HEK293 (cell line): ENCODE results near the gene TTC23.

Experiments
- CTCF ChIA-PET: fragments of 350-600 bp; formaldehyde crosslinking; extraction: SDS; loops from one replicate; lab custom pipeline; 2021; ENCODE audit warnings: antibody characterized with exemption; lab: Yijun Ruan, JAX
- POLR2A ChIA-PET: fragments of 300-600 bp; formaldehyde crosslinking; extraction: SDS; loops from one replicate; lab custom pipeline; 2020; ENCODE audit warnings: antibody characterized with exemption, inconsistent platforms; lab: Yijun Ruan, JAX
- H3K27ac ChIP-seq: fragments of 200-500 bp; sonication (Bioruptor generic); 2 replicates; pipeline ENCODE4 v1.5.1; 2014; ENCODE audit warnings: low read depth, low read length, control low read depth, inconsistent platforms; ENCODE audit errors: extremely low read depth
- H3K36me3 ChIP-seq, 2 experiments: fragments of 200-500 bp in 1 of 2; sonication (Bioruptor generic) in 1 of 2; 1 replicate in 1 of 2; 2 replicates in 1 of 2; pipeline ENCODE4 v1.5.1; 2014 to 2017; ENCODE audit warnings: inconsistent platforms in 2 of 2, low read length in 2 of 2; ENCODE audit not compliant: control insufficient read depth in 2 of 2, insufficient read depth in 1 of 2
- H3K4me1 ChIP-seq: fragments of 200-500 bp; sonication (Bioruptor generic); 2 replicates; pipeline ENCODE4 v1.5.1; 2014; ENCODE audit warnings: mild to moderate bottlenecking, low read length, inconsistent platforms; ENCODE audit not compliant: control insufficient read depth, insufficient read depth
- H3K4me3 ChIP-seq: 2 replicates; pipeline ENCODE4 v1.5.1; 2011; ENCODE audit warnings: low read depth, mild to moderate bottlenecking, control low read depth, low read length, moderate library complexity
- H3K9me3 ChIP-seq: fragments of 200-500 bp; sonication (Bioruptor generic); 2 replicates; pipeline ENCODE4 v1.5.1; 2014; ENCODE audit warnings: low read depth, low read length, inconsistent platforms; ENCODE audit not compliant: control insufficient read depth, insufficient read depth
- GFI1B ChIP-seq: fragments of 450-650 bp; formaldehyde crosslinking; IDR thresholded peaks from 2 replicates; pipeline ENCODE4 v1.5.1; 2016; ENCODE audit warnings: missing biosample characterization, missing genetic modification characterization
- HOXD13 ChIP-seq: sonication (generic); formaldehyde crosslinking; IDR thresholded peaks from 2 replicates; pipeline ENCODE4 v1.8.0; 2022; ENCODE audit warnings: missing genetic modification reagents, borderline replicate concordance
- KLF16 ChIP-seq: fragments of 450-650 bp; formaldehyde crosslinking; IDR thresholded peaks from 2 replicates; pipeline ENCODE4 v1.5.1; 2017; ENCODE audit warnings: missing biosample characterization, missing genetic modification characterization
- KLF7 ChIP-seq: fragments of 450-650 bp; formaldehyde crosslinking; IDR thresholded peaks from 2 replicates; pipeline ENCODE4 v1.5.1; 2016; ENCODE audit warnings: missing biosample characterization, missing genetic modification characterization, borderline replicate concordance
- MZF1 ChIP-seq: fragments of 450-650 bp; formaldehyde crosslinking; IDR thresholded peaks from 2 replicates; pipeline ENCODE4 v1.5.1; 2017; ENCODE audit warnings: missing biosample characterization, missing genetic modification characterization, borderline replicate concordance
- OVOL3 ChIP-seq: fragments of 450-650 bp; formaldehyde crosslinking; IDR thresholded peaks from 2 replicates; pipeline ENCODE4 v1.5.1; 2016; ENCODE audit warnings: missing biosample characterization, missing genetic modification characterization
- RBAK ChIP-seq: fragments of 450-650 bp; formaldehyde crosslinking; IDR thresholded peaks from 2 replicates; pipeline ENCODE4 v1.5.1; 2016; ENCODE audit warnings: missing biosample characterization, missing genetic modification characterization
- TCF7L2 ChIP-seq: IDR thresholded peaks from 2 replicates; pipeline ENCODE4 v1.6.1; 2011; ENCODE audit warnings: low read depth, mild to moderate bottlenecking, inconsistent platforms, low read length, moderate library complexity, borderline replicate concordance
- ZBTB48 ChIP-seq: fragments of 450-650 bp; formaldehyde crosslinking; IDR thresholded peaks from 2 replicates; pipeline ENCODE4 v1.5.1; 2016; ENCODE audit warnings: missing biosample characterization, missing genetic modification characterization
- ZNF10 ChIP-seq: fragments of 450-650 bp; formaldehyde crosslinking; IDR thresholded peaks from 2 replicates; pipeline ENCODE4 v1.5.1; 2017; ENCODE audit warnings: missing biosample characterization, missing genetic modification characterization
- ZNF114 ChIP-seq: fragments of 450-650 bp; formaldehyde crosslinking; IDR thresholded peaks from 2 replicates; pipeline ENCODE4 v1.5.0; 2017; ENCODE audit warnings: missing biosample characterization, missing genetic modification characterization
- ZNF132 ChIP-seq: fragments of 450-650 bp; formaldehyde crosslinking; IDR thresholded peaks from 2 replicates; pipeline ENCODE4 v1.5.1; 2017; ENCODE audit warnings: missing biosample characterization, missing genetic modification characterization, borderline replicate concordance
- ZNF138 ChIP-seq: fragments of 450-650 bp; formaldehyde crosslinking; IDR thresholded peaks from 2 replicates; pipeline ENCODE4 v1.5.1; 2016; ENCODE audit warnings: missing biosample characterization, missing genetic modification characterization, borderline replicate concordance
- ZNF140 ChIP-seq: fragments of 450-650 bp; formaldehyde crosslinking; IDR thresholded peaks from 2 replicates; pipeline ENCODE4 v1.5.1; 2016; ENCODE audit warnings: missing biosample characterization, missing genetic modification characterization
- ZNF169 ChIP-seq: fragments of 450-650 bp; formaldehyde crosslinking; IDR thresholded peaks from 2 replicates; pipeline ENCODE4 v1.5.1; 2016; ENCODE audit warnings: missing biosample characterization, missing genetic modification characterization
- ZNF23 ChIP-seq: fragments of 450-650 bp; formaldehyde crosslinking; IDR thresholded peaks from 2 replicates; pipeline ENCODE4 v1.5.1; 2016; ENCODE audit warnings: missing biosample characterization, missing genetic modification characterization, borderline replicate concordance
- ZNF274 ChIP-seq, 2 experiments: fragments of 200-500 bp in 1 of 2; fragments of 450-650 bp in 1 of 2; sonication (Bioruptor generic) in 1 of 2; formaldehyde crosslinking in 1 of 2; IDR thresholded peaks; 2 replicates each; pipeline versions ENCODE4 v1.5.1 to v1.6.1; 2014 to 2016; ENCODE audit warnings: borderline replicate concordance in 1 of 2, inconsistent platforms in 1 of 2, low read length in 1 of 2, missing biosample characterization in 1 of 2, missing genetic modification characterization in 1 of 2
- ZNF350 ChIP-seq: fragments of 450-650 bp; formaldehyde crosslinking; IDR thresholded peaks from 2 replicates; pipeline ENCODE4 v1.5.0; 2017; ENCODE audit warnings: missing biosample characterization, mild to moderate bottlenecking, missing genetic modification characterization
- ZNF391 ChIP-seq: fragments of 450-650 bp; formaldehyde crosslinking; IDR thresholded peaks from 2 replicates; pipeline ENCODE4 v1.5.1; 2016; ENCODE audit warnings: low read depth, missing biosample characterization, missing genetic modification characterization, borderline replicate concordance
- ZNF416 ChIP-seq: fragments of 450-650 bp; formaldehyde crosslinking; IDR thresholded peaks from 2 replicates; pipeline ENCODE4 v1.5.1; 2016; ENCODE audit warnings: missing biosample characterization, missing genetic modification characterization
- ZNF521 ChIP-seq: fragments of 450-650 bp; formaldehyde crosslinking; IDR thresholded peaks from 2 replicates; pipeline ENCODE4 v1.5.1; 2017; ENCODE audit warnings: missing biosample characterization, mild to moderate bottlenecking, missing genetic modification characterization
- ZNF600 ChIP-seq: fragments of 450-650 bp; formaldehyde crosslinking; IDR thresholded peaks from 2 replicates; pipeline ENCODE4 v1.5.1; 2016; ENCODE audit warnings: missing biosample characterization, missing genetic modification characterization
- ZNF610 ChIP-seq: fragments of 450-650 bp; formaldehyde crosslinking; IDR thresholded peaks from 2 replicates; pipeline ENCODE4 v1.5.1; 2016; ENCODE audit warnings: missing biosample characterization, missing genetic modification characterization, borderline replicate concordance
- ZNF621 ChIP-seq: fragments of 450-650 bp; formaldehyde crosslinking; IDR thresholded peaks from 2 replicates; pipeline ENCODE4 v1.5.1; 2017; ENCODE audit warnings: missing biosample characterization, missing genetic modification characterization
- ZNF658 ChIP-seq: fragments of 450-650 bp; formaldehyde crosslinking; IDR thresholded peaks from 2 replicates; pipeline ENCODE4; 2016; ENCODE audit warnings: missing biosample characterization, missing genetic modification characterization
- ZNF660 ChIP-seq: fragments of 450-650 bp; IDR thresholded peaks from 2 replicates; pipeline ENCODE4 v1.5.1; 2018; ENCODE audit warnings: missing biosample characterization, mild to moderate bottlenecking, missing genetic modification characterization
- TF ChIP-seq, protein P1 (sequence below): fragments of 450-650 bp; formaldehyde crosslinking; optimal IDR thresholded peaks from 2 replicates; pipeline ENCODE3; 2016; ENCODE audit warnings: missing biosample characterization, mild to moderate bottlenecking, missing genetic modification characterization
- TF ChIP-seq, protein P2 (sequence below): fragments of 450-650 bp; formaldehyde crosslinking; IDR thresholded peaks from 2 replicates; pipeline ENCODE4 v1.5.1; 2016; ENCODE audit warnings: missing biosample characterization, missing genetic modification characterization
- TF ChIP-seq, protein P3 (sequence below): fragments of 450-650 bp; IDR thresholded peaks from 2 replicates; pipeline ENCODE4 v1.5.1; 2018; ENCODE audit warnings: missing biosample characterization, missing genetic modification characterization

The TTC23 gene

DNA sequence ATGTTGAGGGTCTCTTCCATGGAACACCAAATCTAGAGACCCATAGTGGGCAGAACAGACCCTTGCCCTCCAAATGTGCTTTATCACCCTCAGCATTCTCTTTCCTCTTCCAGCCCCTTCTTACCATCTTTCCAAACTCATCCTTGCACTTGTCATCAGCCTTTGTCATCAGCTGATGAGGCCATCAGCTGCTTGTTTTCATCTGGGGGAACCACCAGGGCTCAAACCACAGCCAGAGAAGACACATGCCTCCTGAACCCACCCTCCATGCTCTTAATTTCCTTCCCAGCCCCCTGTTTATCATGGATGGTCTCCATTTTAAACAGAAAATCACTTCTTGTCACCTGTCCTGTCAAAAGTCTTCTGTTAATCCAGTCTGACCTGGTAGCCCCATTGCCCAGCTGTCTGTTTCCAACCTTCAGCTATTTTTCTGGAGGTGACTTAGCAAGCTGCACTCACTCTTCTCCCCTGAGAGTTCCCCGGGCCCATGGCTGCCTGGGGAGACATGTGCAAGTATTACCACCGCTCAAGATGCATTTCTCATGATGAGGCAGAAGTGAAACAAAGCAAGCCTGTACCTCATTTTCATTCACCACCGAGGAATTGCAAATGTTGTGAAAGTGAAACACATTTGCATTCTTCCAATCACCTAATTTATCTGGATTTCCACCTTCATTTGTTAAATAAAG, 159.2 kb downstream of the TTC23 start:
- ChIA-PET CTCF (interaction anchor here (1.5 to 2.0 kb wide), 2 partner anchors 11 to 123 kb away, joined by 5 to 6 read pairs; no protein-coding TSS in a partner anchor), POLR2A (interaction anchor here (0.6 kb wide), 1 partner anchor 476 kb away, joined by 3 read pairs; the partner anchor contains the start of gene MEF2A)
- Histone ChIP-seq H3K36me3 (no peaks in the 10 kb centered on the region), H3K9me3 (no peaks in the 10 kb centered on the region)
- TF ChIP-seq KLF16 (tag by site-specific recombination) (no peak), HOXD13 (CRISPR knock-in tag) (no peak), RBAK (tag by site-specific recombination) (no peak), ZBTB48 (tag by site-specific recombination) (no peak), ZNF132 (tag by site-specific recombination) (no peak), ZNF660 (tag by site-specific recombination) (no peak), ZNF274 (IDR thresholded peaks at IDR 0.05; ENCODE audit: low read length) (no peak), ZNF274 (tag by site-specific recombination; IDR thresholded peaks at IDR 0.05; ENCODE audit: borderline replicate concordance) (no peak), ZNF350 (tag by site-specific recombination) (no peak), MZF1 (tag by site-specific recombination) (no peak), TCF7L2 (no peak), ZNF140 (no peak), OVOL3 (tag by site-specific recombination) (no peak), ZNF391 (tag by site-specific recombination) (no peak), ZNF658 (no peak), ZNF621 (no peak)
- TF ChIP-seq, protein P1, sequence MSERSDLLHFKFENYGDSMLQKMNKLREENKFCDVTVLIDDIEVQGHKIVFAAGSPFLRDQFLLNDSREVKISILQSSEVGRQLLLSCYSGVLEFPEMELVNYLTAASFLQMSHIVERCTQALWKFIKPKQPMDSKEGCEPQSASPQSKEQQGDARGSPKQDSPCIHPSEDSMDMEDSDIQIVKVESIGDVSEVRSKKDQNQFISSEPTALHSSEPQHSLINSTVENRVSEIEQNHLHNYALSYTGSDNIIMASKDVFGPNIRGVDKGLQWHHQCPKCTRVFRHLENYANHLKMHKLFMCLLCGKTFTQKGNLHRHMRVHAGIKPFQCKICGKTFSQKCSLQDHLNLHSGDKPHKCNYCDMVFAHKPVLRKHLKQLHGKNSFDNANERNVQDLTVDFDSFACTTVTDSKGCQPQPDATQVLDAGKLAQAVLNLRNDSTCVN = no peak
- TF ChIP-seq, all 188 proteins: peak for 0
- no peak overlapping the region for H3K4me3 ChIP-seq
- H3K4me1 ChIP-seq = no peaks in the 10 kb centered on the region
- no peak overlapping the region for H3K27ac ChIP-seq

DNA sequence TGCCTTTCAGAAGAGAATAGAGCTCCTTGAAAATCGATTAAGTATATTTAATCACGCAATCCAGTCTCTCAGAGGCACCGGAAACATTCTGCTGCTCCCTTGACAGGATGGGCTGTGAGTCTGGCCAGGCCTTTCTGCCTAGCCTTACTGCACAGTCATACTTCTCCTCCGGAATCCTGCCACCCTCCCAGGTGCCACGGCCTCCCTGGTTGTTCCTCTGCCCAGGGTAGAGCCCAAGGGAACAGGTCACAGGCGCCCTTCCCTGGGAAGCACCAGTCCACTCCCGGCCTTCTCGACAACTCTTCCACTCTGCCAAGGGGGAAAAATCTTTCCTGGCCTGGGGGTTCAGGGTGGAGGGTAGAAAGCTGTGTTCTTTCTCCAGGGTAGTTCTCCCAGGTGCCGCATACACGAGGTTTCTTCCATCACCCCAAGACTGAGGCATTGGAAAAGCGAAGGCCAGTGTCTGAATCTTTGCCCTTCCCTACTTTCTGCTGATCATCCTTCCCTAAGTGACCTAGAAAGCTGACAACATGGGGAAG, 161.9 kb downstream of the TTC23 start:
- H3K4me1 ChIP-seq = no peaks in the 10 kb centered on the region
- TF ChIP-seq, protein P2, sequence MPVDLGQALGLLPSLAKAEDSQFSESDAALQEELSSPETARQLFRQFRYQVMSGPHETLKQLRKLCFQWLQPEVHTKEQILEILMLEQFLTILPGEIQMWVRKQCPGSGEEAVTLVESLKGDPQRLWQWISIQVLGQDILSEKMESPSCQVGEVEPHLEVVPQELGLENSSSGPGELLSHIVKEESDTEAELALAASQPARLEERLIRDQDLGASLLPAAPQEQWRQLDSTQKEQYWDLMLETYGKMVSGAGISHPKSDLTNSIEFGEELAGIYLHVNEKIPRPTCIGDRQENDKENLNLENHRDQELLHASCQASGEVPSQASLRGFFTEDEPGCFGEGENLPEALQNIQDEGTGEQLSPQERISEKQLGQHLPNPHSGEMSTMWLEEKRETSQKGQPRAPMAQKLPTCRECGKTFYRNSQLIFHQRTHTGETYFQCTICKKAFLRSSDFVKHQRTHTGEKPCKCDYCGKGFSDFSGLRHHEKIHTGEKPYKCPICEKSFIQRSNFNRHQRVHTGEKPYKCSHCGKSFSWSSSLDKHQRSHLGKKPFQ (tag by site-specific recombination) = no peak
- TF ChIP-seq ZNF138 (tag by site-specific recombination) = no peak
- TF ChIP-seq ZNF23 (tag by site-specific recombination) = no peak
- no peak for TF ChIP-seq ZNF169 (tag by site-specific recombination)
- no peak for TF ChIP-seq MZF1 (tag by site-specific recombination)
- no peak for TF ChIP-seq ZNF521 (tag by site-specific recombination)
- TF ChIP-seq ZNF600 (tag by site-specific recombination) = no peak
- no peak for TF ChIP-seq ZNF610 (tag by site-specific recombination)
- no peak for TF ChIP-seq GFI1B
- TF ChIP-seq ZNF114 (tag by site-specific recombination) = no peak
- no peak for TF ChIP-seq KLF7 (tag by site-specific recombination)
- no peak for TF ChIP-seq ZNF416 (tag by site-specific recombination)
- TF ChIP-seq, protein P3, sequence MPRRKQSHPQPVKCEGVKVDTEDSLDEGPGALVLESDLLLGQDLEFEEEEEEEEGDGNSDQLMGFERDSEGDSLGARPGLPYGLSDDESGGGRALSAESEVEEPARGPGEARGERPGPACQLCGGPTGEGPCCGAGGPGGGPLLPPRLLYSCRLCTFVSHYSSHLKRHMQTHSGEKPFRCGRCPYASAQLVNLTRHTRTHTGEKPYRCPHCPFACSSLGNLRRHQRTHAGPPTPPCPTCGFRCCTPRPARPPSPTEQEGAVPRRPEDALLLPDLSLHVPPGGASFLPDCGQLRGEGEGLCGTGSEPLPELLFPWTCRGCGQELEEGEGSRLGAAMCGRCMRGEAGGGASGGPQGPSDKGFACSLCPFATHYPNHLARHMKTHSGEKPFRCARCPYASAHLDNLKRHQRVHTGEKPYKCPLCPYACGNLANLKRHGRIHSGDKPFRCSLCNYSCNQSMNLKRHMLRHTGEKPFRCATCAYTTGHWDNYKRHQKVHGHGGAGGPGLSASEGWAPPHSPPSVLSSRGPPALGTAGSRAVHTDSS (tag by site-specific recombination) = no peak
- no peak for TF ChIP-seq ZNF10 (tag by site-specific recombination)
- H3K27ac ChIP-seq = no peak overlapping the region
- CTCF ChIA-PET = interaction anchor here (0.5 to 2.8 kb wide), 14 partner anchors 10 to 1337 kb away, joined by 3 to 12 read pairs (median 4); partner anchors contain the start of gene SYNM
- POLR2A ChIA-PET = interaction anchor here (0.7 kb wide), 1 partner anchor 13 kb away, joined by 3 read pairs; no protein-coding TSS in a partner anchor
- H3K4me3 ChIP-seq = no peak overlapping the region
- no peaks in the 10 kb centered on the region for H3K36me3 ChIP-seq
- H3K9me3 ChIP-seq = no peaks in the 10 kb centered on the region
